ENCODE data around the gene JAML. TPM values are rescaled to one million over a fixed set of nuclear protein-coding genes. Genes with fewer than 3 reads are reported as not detected.

JAML gene
- total and polyA plus RNA-seq, 9 of the 15 experiments (the other 6 are each of a cell fraction or from before 2014, with no cell fraction given), result 0.05 to 0.32 (median 0.22) TPM; not detected in 4

DNA sequence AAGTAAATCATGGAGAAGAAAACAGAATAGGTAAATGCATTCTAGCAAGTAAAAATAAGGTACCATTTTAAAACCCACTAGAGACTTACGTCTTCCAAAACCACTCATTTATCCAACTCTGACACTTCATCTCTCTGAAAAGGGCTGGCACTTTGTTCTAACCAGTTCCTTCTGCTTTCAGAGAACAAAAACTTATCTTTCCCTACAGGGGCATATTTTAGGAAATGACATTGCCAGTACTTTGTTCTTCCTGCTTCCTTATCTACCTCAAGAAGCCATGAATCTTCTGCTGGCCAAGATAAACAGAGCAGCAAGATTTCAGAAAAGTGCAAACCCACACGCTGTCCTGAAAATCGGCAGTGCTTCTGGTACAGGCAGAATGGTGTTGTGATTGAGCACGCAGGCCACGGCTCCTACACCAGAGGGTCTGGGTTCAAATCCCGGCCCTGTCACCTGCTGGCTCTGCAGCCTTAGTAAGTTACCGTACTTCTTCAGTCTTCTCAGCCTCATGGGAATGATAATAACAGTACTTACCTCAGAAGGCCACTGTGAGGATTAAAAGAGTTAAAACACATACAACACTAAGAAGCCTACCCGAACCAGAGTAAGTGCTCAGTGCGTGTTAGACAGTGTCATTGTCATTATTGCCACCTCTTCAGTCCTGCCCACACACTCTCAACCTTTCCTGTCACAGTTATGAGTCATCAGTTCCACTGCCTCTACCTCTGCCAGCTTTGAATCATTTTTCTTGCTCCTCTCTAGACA lies 16.4 kb upstream of the JAML start (continued):
- no peak for TF ChIP-seq MED1 (CRISPR knock-in tag; IDR thresholded peaks at IDR 0.05; ENCODE audit: borderline replicate concordance)
- TF ChIP-seq ZKSCAN8 (CRISPR knock-in tag; IDR thresholded peaks at IDR 0.05), result peak; percentile 71; the same call in 1 of the 2 replicates
- no peak for TF ChIP-seq NFIX (CRISPR knock-in tag; IDR thresholded peaks at IDR 0.05; ENCODE audit: low read depth)
- TF ChIP-seq TBL1XR1 (IDR thresholded peaks at IDR 0.05; ENCODE audit: low read length in 2 of 2), result peak in 1 of 2 experiments; percentile 95; a peak in 2 of 4 replicates
- TF ChIP-seq NR2C1 (IDR thresholded peaks at IDR 0.05), result no peak; the same call in 1 of the 2 replicates
- peak; percentile 26; the same call in 1 of the 2 replicates for TF ChIP-seq NR2C1 (tag; IDR thresholded peaks at IDR 0.05)
- TF ChIP-seq, protein P1, sequence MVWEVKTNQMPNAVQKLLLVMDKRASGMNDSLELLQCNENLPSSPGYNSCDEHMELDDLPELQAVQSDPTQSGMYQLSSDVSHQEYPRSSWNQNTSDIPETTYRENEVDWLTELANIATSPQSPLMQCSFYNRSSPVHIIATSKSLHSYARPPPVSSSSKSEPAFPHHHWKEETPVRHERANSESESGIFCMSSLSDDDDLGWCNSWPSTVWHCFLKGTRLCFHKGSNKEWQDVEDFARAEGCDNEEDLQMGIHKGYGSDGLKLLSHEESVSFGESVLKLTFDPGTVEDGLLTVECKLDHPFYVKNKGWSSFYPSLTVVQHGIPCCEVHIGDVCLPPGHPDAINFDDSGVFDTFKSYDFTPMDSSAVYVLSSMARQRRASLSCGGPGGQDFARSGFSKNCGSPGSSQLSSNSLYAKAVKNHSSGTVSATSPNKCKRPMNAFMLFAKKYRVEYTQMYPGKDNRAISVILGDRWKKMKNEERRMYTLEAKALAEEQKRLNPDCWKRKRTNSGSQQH (CRISPR knock-in tag; IDR thresholded peaks at IDR 0.05), result no peak
- TF ChIP-seq FIP1L1 (IDR thresholded peaks at IDR 0.05; ENCODE audit: low read depth, low read length, poor library complexity, severe bottlenecking), result no peak
- no peak for TF ChIP-seq CUX1 (CRISPR knock-in tag; IDR thresholded peaks at IDR 0.05)
- peak; percentile 95 for TF ChIP-seq NCOR1 (IDR thresholded peaks at IDR 0.05)
- no peak for TF ChIP-seq PRDM10 (IDR thresholded peaks at IDR 0.05; ENCODE audit: partially characterized antibody)
- TF ChIP-seq ZNF668 (CRISPR knock-in tag; IDR thresholded peaks at IDR 0.05), result no peak
- no peak for TF ChIP-seq WHSC1 (IDR thresholded peaks at IDR 0.05; ENCODE audit: low read length)
- TF ChIP-seq ESRRB (CRISPR knock-in tag; IDR thresholded peaks at IDR 0.05; ENCODE audit: borderline replicate concordance), result no peak
- TF ChIP-seq POLR2G (IDR thresholded peaks at IDR 0.05; ENCODE audit: low read depth, low read length), result no peak
- peak; percentile 95 for TF ChIP-seq CBFA2T2 (conservative IDR thresholded peaks at IDR 0.05)
- TF ChIP-seq TCF7L2 (IDR thresholded peaks at IDR 0.05; ENCODE audit: low read depth, low read length), result peak; percentile 71; the same call in 1 of the 2 replicates
- no peak for TF ChIP-seq HDAC8 (tag; IDR thresholded peaks at IDR 0.05)
